Ascending aorta (tissue), 2 donors: Measurements from ENCODE around the gene DNAJC4. TPM values are rescaled to one million over a fixed set of nuclear protein-coding genes. Genes with fewer than 3 reads are reported as not detected.
A peak's percentile ranks its signal among the peaks of the same experiment; 100 is the strongest.

Experiments used
- DNase-seq, 2 donors: peaks; one replicate each; pipeline ENCODE4 v3.0.0-alpha.2; 2019; ENCODE audit warnings: low spot score in 2 of 2
- H3K27ac ChIP-seq, 2 donors: fragments of 200-600 bp; sonication (generic); one replicate each; pipeline ENCODE4 v1.5.1; 2016 to 2017; ENCODE audit warnings: mild to moderate bottlenecking in 1 of 2
- H3K27me3 ChIP-seq: fragments of 200-600 bp; sonication (generic); one replicate; pipeline ENCODE4 v1.5.1; 2017
- H3K36me3 ChIP-seq, 2 donors: fragments of 200-600 bp; sonication (generic); one replicate each; pipeline ENCODE4 v1.5.1; 2016
- H3K4me1 ChIP-seq, 2 donors: fragments of 200-600 bp; sonication (generic); one replicate each; pipeline ENCODE4 v1.5.1; 2016 to 2017; ENCODE audit warnings: mild to moderate bottlenecking in 1 of 2
- H3K4me3 ChIP-seq, 2 donors: fragments of 200-600 bp; sonication (generic); one replicate each; pipeline ENCODE4 v1.5.1; 2016 to 2017; ENCODE audit warnings: mild to moderate bottlenecking in 1 of 2
- H3K9me3 ChIP-seq, 2 donors: fragments of 200-600 bp; sonication (generic); one replicate each; pipeline ENCODE4 v1.5.1; 2016
- CTCF ChIP-seq, 3 experiments: fragments of 200-600 bp in 2 of 3; fragments of 450-650 bp in 1 of 3; sonication (generic) in 2 of 3; IDR thresholded peaks; one replicate each; pipeline ENCODE4 v1.5.1; 2016 to 2019; ENCODE audit warnings: antibody characterized with exemption in 3 of 3, mild to moderate bottlenecking in 1 of 3, moderate library complexity in 1 of 3
- intact Hi-C: fragments of 100-400 bp; cut with DNase I; formaldehyde crosslinking; loops from one replicate; pipeline ENCODE4 v1.15.1; 2023
- total RNA-seq: library from RNA; depleted of rRNA; stranded (reverse); fragments of >200 nt; gene quantifications from one replicate; pipeline ENCODE4 v1.1.0, GENCODE V29; 2016

The DNAJC4 gene
- total RNA-seq, 1 donor from 2014 or later = 43.1 TPM

GRCh38 chr11:64237484-64237951 is 7.2 kb downstream of the DNAJC4 start:
- Histone ChIP-seq H3K4me1 (peaks cover 5 to 35% of the 10 kb centered on the region in 2 donors), H3K36me3 (peaks cover 17 to 19% of the 10 kb centered on the region in 2 donors), H3K9me3 (no peaks in the 10 kb centered on the region), H3K27me3 (no peaks in the 10 kb centered on the region), H3K4me3 (no peak overlapping the region), H3K27ac (no peak overlapping the region)
- intact Hi-C loops = no loop called here
- DNase-seq = no peak
- no peak for TF ChIP-seq CTCF (IDR thresholded peaks at IDR 0.05)

DNA sequence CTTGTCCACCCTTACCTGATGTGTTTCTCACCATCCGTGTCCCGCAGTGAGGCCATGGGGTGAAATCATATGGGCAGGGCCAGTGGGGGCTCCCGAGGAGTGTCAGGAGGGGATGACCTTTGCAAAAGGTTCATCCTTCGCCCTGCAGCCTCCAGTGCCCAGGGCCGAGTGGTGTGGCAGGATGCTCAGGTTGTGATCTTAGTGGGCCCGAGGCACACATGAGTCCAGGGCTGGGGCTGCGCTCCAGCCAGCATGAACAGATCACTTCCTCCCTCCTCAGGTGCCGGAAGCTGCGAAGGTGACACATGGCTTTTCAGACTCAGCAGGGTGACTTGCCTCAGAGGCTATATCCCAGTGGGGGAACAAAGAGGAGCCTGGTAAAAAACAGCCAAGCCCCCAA is 7.7 kb downstream of the DNAJC4 start:
- no peak for TF ChIP-seq CTCF (IDR thresholded peaks at IDR 0.05)
- Histone ChIP-seq H3K36me3 (peaks cover 17 to 19% of the 10 kb centered on the region in 2 donors), H3K27ac (peak overlapping the region in 1 of 2 donors; percentile 22), H3K27me3 (no peaks in the 10 kb centered on the region), H3K4me3 (no peak overlapping the region), H3K9me3 (no peaks in the 10 kb centered on the region), H3K4me1 (peaks cover 5 to 35% of the 10 kb centered on the region in 2 donors)
- no peak for DNase-seq
- intact Hi-C loops = no loop called here

DNA sequence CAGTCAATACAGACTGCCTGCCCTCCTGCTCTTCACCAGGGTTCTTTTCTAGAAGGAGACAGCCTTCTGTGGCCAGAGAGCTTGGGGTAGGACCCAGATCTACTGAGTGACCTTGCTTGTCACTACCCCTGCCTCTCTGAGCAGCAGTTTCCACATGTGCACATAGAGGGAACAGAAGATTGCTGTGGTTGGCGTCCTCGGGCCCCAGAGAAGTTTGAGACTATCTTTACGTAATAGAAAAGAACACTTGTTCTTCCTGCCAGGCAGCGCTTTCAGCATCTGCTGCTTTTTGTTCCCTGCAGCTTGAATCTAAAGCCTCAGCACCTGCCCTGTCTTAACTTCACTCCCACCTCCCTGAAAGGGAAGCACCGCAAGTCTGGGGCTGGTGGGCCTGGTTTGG is 8.7 kb downstream of the DNAJC4 start:
- intact Hi-C loops = no loop called here
- no peak for DNase-seq
- Histone ChIP-seq H3K36me3 (peaks cover 25 to 27% of the 10 kb centered on the region in 2 donors), H3K4me3 (no peak overlapping the region), H3K4me1 (peaks cover 5 to 36% of the 10 kb centered on the region in 2 donors), H3K27me3 (no peaks in the 10 kb centered on the region), H3K27ac (peak overlapping the region; percentile 99), H3K9me3 (no peaks in the 10 kb centered on the region)
- no peak for TF ChIP-seq CTCF (IDR thresholded peaks at IDR 0.05)

DNA sequence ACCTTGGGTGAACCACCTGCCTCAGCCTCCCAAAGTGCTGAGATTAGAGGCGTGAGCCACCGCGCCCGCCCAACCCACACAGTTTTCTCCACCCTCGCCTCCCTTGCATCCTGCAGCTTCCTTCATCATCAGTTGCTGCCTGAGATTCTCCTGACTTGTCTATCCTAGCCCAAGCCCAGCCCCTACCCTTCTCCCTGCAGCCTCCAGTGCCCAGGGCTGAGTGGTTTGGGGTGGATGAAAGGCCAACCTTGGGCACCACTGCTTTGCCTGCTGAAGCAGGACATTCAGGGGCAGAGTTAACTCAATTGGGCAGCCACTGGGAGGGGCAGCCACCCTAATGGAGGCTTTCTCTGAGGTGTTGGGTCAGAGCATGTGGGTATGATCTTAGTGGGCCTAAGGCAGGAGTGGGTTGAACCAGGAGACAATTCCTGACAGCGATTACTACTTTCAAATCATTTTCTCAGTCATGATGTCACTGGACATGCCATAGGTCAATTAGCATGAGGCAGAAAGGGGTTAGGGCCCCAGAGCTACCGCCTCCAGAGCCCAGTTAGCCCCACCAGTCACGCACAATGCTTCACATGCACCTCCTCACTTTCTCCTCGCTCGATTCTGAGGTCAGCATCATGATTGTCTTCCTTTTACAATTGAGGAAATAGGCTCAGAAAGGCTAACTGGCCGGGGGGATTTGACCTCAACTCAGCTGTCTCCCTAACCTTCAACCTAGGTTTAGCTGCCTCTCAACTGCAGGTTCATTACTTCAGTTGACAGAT is 9.5 kb downstream of the DNAJC4 start:
- peaks cover 28 to 32% of the 10 kb centered on the region in 2 donors for H3K36me3 ChIP-seq
- intact Hi-C loops = loop anchor here (2.0 kb wide), 1 partner anchor 65 kb away; the partner anchor contains the start of gene ESRRA
- H3K4me3 ChIP-seq = peak overlapping the region; percentile 91 to 97
- no peaks in the 10 kb centered on the region for H3K27me3 ChIP-seq
- H3K4me1 ChIP-seq = peaks cover 5 to 37% of the 10 kb centered on the region in 2 donors
- no peak for DNase-seq
- H3K9me3 ChIP-seq = no peaks in the 10 kb centered on the region
- peak overlapping the region; percentile 99 for H3K27ac ChIP-seq
- TF ChIP-seq CTCF (IDR thresholded peaks at IDR 0.05) = no peak

GRCh38 chr11:64240435-64241240 is 10.3 kb downstream of the DNAJC4 start, which contains the start of gene FKBP2:
FKBP2 (plus strand) TSS chr11:64241095; CDS start chr11:64242388, 1,293 bp downstream.
- DNase-seq = peak; percentile 95 to 99
- peaks cover 4 to 32% of the 10 kb centered on the region in 2 donors for H3K4me1 ChIP-seq
- intact Hi-C loops = loop anchor here (1.0 to 2.0 kb wide), 2 partner anchors 30 to 64 kb away; partner anchors contain the start of gene ESRRA

More at GRCh38 chr11:64240435-64241240, 10.3 kb downstream of the DNAJC4 start, which contains the start of gene FKBP2:
- Histone ChIP-seq H3K36me3 (peaks cover 28 to 32% of the 10 kb centered on the region in 2 donors), H3K9me3 (no peaks in the 10 kb centered on the region), H3K27ac (peak within 1 kb of the TSS; percentile 99), H3K4me3 (peak within 1 kb of the TSS; percentile 91 to 97), H3K27me3 (no peaks in the 10 kb centered on the region)
- TF ChIP-seq CTCF (IDR thresholded peaks at IDR 0.05) = no peak
